A204.1 (cell line): ENCODE measurements around the gene KIAA1191.
"Not testable (repeated sequence)": the region's sequence is repeated elsewhere in the genome, so short reads cannot be mapped to it uniquely, and the experiment has no call there.

Experiments
- FAIRE-seq: peaks from 2 replicates; lab custom pipeline; 2012; peaks lifted over from hg19 to GRCh38; lab: Jason Lieb, UNC

KIAA1191 gene, protein sequence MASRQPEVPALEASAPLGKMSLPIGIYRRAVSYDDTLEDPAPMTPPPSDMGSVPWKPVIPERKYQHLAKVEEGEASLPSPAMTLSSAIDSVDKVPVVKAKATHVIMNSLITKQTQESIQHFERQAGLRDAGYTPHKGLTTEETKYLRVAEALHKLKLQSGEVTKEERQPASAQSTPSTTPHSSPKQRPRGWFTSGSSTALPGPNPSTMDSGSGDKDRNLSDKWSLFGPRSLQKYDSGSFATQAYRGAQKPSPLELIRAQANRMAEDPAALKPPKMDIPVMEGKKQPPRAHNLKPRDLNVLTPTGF

DNA sequence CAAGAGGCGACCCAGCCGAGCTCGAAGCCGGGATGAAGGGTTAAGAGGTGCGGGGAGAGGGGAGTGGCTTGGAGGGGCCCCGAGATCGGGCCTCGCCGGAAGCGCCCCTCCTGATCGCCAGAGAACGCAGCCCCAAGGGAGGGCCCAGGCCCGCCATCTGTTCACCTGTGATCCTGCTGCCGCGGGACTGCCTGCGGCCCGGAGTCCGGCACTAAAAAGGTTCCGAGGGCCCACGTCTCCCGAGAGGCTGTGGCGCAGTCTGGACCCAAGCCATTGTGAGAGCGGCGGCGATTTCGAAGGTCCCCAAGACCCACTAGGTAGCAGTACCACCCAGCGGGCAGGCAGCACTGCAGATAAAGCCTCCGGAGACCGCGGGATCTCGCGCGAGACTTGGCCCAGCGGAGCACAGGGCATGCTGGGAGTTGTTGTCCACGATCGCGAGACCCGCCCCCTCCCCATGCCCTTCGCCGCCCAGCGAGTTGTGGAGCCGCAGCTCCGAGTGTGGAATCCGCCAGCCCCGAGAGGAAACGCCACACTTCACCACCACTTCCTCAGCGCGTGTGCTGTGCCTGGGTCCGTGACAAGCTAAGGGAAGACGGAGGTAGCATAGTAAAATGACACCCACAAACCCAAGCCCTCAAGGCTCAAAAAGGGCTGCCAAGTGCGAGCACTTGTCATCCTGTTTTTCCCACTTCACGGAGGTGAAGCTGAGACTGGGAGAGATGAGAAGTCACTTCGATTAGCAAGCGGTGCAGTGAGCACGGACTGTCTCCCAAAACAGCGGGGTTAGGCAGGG is at the start of gene KIAA1191:
Gene KIAA1191 (minus strand): TSS at position 328 of the 796 bp plus-strand sequence. CDS start 2,256 bp downstream, outside the sequence.
- FAIRE-seq = no peak

DNA sequence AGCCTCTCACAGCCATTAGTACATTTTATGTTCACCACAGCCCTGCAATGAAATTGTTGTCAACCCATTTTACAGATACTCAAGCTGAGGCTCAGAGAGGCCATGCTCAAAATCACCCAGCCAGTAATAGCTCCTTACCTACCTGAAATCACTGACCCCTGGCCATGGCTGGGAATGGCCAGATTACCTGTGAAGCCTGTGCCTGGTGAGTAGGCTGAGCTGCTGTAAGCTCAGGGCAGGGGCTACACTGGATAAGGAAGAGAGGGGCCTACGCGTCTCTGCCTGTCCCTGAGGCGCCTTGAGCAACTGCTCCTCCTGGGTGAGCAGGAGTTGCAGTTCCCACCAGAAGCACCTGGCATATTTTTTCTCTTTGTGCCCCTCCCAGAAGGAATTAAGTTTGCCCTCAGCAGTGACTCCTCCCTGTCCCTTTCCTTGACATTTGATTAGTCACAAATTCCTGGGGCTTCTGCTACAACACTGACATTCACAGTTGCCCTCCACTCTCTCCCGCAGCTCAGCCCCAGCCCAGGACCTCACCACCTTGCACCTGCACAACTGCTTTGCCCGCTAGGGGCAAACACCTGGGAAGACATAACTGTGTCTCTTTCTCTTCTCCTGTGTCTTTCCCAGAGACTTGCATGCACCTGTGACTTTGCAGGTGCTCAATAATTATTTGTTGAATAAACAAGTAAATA is 49.1 kb upstream of the KIAA1191 start:
- no peak for FAIRE-seq

DNA sequence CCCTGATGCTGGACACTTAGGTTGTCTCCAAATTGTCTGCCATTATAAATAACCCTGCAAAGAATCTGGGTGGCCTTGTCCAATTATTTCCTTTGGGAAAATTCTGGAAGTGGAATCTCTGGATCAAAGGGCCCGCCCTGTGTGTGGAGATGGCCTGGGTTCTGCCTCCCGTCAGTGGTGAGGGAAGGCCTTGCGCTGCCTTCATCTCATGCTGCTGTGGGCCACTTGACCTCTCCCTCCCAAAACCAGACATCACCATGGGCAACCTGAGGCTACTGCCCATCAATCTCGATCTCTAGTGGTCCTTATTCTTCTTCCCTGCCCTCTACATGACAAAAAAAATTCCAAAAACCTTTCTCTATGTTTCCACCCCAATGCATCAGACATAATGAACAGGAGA is 48.2 kb upstream of the KIAA1191 start:
- FAIRE-seq = no peak

DNA sequence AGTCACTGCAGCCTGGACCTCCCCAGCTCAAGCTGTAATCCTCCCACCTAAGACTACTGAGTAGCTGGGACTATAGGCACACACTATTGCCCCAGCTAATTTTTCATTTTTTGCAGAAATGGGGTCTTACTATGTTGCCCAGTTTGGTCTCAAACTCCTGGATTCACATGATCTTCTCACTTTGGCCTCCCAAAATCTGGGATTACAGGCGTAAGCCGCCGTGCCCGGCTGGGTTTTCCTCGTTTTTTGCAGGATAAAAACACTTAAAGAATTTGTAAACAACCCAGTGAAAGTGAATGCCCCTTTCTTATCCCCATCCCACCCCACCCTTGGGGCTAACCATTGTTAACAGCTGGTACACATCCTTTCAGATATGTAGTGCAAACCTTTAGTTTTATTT is 47.0 kb upstream of the KIAA1191 start:
- no peak for FAIRE-seq

DNA sequence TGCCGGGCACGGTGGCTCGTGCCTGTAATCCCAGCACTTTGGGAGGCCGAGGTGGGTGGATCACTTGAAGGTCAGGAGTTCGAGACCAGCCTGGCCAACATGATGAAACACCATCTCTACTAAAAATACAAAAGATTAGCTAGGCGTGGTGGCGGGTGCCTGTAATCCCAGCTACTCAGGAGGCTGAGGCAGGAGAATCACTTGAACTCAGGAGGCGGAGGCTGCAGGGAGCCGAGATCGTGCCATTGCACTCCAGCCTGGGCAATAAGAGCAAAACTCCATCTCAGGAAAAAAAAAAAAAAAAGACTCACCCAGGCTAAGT is 46.6 kb upstream of the KIAA1191 start:
- not testable (repeated sequence) for FAIRE-seq

DNA sequence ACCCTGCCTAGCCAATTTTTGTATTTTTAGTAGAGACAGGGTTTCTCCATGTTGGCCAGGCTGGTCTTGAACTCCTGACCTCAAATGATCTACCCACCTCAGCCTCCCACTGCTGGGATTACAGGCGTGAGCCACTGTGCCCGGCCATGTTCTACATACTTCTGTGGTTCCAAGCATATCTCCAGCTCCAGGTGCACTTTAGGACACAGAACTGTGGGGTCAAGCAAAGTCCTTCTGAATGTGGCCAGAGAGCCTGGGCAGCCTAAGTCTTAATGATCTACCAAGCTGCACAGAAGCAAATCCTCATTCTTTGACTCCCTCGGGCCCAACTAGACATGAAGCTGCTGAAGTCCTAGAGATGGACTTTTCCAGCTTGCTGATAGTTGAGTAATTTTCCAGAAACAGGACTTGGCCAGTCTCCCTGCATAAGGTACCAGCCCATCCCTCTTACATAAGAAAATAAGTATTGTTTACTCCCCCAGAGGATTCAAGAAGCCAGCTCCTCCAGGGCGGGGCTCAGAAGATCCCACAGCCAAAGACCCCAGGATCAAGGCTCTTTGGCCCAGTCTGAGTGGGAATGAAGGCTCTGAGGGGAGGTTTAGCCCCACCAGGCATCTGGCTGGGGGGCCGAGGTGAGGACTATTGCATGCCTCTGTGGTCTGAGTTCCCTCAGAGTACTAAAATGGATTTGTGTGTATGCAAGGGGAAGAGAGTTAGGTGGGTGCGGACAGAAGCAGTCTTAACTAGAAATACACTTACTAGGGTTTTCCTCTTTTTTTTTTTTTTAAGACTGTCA is 46.1 kb upstream of the KIAA1191 start:
- no peak for FAIRE-seq

DNA sequence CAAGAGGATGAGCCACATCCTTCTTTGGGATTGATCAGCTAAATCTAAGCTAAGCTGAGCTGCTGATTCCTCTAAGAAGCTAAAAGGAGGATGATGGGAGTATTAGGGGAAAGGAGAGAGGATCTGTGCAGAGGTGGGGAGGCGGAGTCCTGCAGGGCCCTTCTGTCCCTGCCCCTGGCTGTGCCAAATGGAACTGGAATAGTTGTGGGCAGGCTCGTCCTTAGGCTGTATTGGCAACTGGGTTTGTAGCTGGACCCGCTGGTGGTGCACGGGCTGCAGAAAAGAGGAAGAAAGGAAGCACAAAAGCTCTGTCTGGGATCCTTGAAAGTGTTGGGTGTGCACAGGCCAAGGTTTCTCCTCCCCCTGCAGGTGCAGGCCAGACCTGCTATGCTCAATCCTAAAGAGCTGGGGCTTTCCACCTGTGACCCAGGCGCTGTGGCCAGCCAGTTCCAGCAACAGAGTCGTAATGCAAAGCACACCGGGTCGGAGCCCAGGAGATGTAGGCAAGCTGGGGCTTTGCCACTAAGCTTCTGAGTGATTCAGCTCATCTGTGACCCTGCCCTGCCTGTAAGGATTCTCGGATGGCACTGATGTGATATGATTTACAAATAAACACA is 45.0 kb upstream of the KIAA1191 start:
- no peak for FAIRE-seq

DNA sequence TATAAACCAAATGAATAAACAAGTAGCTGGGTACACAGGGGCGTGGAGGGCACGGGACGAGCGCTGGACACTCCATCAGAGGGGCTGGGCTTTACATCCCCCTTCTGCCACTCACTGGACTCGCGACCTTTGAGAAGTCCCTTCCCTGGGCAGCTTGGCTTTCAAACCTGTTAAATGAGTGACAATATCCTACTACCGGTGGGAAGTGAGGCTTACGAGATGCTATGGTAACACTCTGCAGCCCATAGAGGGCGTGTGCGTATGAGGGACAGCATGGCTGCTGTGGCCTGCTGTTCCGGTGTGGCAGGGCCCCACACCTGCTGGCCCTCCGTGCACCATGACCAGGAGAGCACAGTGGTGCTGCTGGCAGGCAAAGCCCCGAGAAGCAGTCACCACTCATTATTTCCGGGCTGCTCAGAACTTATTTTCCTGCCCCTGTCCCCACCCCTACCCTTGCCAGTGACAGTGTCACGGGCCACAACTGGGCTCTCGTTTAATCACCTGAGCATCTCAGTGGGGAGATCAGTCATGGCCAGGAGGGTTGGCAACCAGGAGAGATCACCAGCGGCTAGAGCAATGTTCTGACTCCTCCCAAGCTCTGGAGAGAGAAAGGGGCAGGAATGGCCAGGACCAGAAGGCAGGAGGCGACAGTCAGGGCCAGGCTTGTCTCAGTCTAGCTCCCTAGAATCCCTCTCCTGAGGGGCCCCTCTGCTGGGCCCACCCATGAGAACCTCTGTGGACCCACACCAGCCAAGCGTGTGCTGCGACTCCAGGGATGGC is 44.3 kb upstream of the KIAA1191 start:
- no peak for FAIRE-seq

DNA sequence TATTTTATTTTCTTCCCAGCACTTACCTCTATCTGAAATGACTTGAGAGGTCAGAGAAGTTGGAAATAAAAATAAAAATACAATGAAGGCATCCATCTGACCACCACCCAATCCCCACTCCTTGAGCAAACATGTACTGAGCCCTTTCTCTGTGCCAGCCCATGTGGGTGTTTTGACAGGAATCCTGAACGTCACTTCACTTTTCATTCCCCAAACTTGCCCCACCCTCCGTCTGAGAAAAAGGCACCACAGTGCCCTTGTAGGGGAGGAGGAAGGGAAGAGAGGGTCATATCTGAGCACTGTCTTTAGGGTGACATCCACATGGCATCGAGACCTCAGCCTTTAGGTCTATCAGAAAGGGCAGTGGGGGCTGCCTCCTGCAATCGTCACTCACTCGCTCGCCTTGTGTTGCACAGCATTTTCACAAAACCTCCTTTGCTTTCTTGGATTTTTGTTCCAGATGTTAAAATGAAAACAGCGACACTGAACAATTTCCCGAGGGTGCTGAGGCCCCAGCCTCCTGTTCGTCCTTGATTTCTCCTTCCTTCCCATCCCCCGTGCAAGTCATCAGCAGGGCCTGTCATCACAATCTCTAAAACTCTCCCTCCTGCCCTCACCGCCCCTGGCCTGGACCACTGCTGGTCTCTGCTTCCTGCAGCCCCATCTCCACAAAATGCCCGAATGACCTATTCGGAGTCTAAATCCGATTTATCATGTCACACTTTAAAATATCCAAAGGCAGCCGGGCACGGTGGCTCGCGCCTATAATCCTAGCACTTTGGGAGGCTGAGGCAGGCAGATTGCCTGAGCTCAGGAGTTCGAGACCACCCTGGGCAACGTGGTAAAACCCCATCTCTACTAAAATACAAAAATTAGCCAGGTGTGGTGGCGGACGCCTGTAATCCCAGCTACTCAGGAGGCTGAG is 40.0 kb upstream of the KIAA1191 start:
- no peak for FAIRE-seq

DNA sequence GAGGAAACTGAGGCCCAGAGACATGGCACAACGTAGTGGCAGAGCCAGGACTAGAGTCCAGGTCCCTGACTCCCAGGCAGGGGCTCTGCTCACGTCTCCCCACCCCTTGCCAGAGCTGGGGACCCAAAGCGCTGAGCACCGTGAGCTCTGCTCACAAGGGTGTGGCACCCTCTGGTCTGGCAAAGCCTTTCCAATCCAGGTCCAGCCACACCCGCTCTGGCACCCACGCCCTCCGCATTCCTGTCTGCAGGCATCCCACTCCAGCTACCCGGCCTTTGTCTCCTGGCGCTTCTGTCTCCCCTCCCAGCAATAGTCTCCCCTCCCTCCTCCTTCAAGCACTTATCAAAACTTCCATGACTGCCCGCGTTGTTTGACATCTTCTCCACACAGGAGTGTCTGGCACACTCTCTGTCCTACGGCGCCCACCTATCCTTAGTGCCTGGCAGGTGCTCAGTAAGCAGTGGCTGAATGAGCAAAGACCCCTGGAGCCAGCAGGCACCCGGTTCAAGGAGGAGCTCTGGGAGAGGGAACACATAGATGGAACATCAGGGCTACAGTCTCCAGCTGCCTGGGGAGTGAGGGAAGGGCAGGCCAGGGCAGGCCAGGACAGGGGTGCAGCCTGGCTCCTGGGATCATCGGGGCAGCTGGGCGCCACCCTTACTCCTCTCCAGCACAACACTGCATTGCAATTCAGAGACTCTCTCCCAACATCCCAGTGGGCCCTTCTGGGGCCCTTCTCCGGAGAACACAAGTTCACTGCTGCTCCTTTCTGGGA is 39.0 kb upstream of the KIAA1191 start:
- no peak for FAIRE-seq

DNA sequence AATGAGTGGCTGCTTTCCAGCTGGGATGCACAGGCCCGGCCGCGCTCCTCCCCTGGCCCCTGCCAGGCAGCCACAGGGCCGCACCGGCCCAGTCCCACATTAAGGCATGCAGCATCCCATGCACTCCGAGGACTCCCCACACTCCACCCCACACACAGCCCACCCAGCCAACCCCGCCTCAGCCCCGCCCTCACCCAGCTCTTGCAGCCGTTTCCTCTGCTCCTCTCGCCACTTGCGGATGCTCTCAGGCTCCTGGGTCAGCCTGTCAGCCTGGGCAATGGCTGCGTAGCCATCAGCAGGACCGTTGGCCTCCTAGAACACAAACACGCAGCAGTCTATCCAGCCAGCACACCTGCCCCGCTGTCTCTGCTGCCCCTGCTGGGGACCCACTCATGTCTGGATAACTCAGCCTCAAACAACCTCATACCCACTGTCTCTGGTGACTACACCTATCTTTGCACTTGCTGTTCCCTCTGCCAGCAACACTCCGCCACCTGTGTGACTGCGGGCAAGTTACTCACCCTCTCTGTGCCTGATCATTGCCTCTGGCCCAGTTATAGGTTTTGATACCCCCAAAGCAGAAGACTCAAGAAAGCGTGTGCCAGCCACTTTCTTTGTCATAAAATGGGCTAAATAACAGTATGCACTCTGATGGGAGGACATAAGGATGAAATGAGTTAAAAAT is 36.3 kb upstream of the KIAA1191 start:
- FAIRE-seq = no peak

DNA sequence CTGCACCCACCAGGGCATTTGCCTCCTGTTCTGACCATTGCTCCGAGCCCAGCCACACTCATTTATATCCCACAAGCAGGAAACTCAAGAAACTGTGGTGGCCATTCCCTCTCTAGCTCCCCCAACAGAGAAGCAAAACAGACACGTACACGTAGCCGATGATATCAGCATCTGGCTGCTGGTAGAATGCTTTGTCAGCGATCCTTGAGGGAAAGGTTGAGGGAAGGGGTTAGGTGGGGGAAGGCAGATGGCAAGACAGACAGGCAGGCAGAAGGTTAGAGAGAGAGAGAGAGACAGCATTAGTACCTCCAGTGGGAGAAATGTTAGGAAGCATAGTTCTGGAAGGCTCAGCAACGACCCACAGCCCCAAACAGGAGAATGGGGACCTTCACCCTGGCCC is 34.8 kb upstream of the KIAA1191 start:
- no peak for FAIRE-seq

DNA sequence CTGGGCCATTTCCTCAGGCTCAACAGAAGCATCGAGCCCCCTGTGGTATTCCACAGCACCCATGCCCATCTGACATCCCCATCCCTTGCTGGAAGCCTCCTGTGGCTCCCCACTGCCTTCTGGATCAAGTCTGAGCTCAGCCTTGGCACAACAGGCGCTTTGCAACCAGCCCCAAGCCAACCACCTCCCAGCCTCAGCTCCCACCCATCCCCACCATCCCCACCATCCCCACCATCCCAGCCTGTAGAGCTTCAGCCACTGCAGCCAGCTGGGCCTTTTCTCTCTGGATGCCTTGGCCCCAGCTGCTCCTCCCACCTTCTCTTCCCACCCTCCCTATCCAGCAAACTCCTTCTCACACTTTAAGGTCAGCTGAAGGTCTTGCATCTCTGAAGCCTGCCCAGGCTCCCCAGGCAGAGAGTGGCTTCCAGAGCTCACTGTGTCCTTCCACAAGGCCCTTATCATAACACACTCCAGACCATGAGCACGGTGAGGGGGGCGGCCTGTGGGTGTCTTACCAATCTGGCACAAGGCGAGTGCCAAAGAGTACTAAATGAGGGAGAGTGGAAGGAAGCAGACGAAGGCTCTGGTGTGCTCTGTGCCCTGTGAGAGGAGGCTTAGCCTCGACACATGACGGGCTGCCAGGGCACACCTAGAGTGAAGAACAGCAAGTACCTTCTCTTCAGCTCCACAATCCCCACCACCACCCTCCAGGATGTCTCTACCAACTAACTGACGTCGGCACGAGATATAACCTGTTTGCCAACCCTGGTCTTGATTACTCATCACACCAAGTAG is 33.5 kb upstream of the KIAA1191 start:
- FAIRE-seq = no peak

DNA sequence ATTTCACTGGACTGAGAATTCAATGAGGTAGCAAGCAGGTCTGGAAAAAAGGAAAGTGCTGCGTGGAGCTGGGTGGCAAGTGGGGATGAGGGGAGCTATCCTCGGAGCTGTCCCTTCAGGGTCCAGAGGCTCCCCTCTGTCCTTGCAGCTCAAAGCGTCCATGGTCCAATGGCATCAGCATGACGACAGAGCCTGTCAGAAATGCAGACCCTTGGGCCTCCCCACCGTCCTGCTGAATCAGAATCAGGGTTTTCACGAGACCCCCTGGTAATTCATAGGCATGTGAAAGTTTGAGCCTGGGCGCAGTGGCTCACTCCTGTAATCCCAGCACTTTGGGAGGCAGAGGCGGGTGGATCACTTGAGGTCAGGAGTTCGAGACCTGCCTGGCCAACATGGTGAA is 32.5 kb upstream of the KIAA1191 start:
- no peak for FAIRE-seq

DNA sequence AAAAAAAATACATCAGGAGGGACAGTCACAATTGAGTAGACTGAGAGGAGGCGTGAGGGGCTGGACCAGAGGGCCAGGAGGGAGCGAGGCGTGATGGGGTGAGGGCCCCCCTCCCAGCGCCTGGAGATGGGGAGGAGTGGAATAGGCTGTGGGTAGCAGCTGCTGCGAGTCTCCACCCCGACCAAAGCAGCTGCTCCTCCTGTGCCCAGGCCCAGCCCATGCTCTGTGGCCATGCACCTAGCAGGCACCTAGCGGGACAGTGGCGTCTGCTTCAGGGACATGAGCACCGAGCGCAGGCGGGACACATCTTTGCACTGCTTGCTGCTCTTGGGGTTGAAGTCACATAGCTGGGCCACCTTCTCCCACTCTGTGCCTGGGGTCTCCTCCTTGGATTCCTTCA is 31.0 kb upstream of the KIAA1191 start:
- no peak for FAIRE-seq

DNA sequence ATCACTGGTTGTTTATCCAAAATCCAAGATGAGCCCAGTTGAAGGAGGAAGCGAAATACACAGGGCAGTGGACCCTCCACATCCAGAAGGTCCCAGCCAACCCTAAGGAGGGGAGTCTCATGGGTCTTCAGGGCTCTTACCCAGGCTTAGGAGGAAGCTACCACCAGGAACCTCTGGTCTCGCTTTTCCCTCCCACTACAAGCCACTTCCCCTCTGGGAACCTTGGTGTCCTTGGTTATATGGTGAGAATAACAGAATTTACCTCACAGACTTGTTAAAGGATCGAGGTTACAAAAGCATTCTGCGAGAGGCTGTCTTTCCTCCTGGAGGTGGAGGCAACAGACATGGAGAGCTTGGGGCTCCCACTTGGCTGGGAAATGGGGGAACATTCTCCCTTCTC is 30.4 kb upstream of the KIAA1191 start:
- FAIRE-seq = no peak

DNA sequence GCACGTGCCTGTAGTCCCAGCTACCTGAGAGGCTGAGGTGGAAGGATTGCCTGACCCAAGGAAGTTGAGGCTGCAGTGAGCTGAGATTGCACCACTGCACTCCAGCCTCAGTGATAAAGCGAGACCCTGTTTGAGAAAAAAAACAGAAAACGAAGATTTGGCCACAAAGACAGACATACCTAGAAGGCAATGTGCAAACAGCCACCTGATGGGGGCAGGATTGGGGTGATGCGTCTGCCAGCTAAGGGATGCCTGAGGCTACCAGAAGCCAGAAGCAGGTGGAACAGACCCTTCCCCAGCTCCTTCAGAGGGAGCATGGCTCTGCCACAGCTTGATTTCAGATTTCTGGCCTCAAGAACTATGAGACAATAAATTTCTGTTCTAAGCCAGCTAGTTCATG is 29.9 kb upstream of the KIAA1191 start:
- FAIRE-seq = no peak
